Measurements from ENCODE around the gene PRSS33. TPM values are rescaled to one million over a fixed set of nuclear protein-coding genes. Genes with fewer than 3 reads are reported as not detected.
A peak's percentile ranks its signal among the peaks of the same experiment; 100 is the strongest.

The PRSS33 gene
- total RNA-seq, 2 donors from 2014 or later, result not detected

DNA sequence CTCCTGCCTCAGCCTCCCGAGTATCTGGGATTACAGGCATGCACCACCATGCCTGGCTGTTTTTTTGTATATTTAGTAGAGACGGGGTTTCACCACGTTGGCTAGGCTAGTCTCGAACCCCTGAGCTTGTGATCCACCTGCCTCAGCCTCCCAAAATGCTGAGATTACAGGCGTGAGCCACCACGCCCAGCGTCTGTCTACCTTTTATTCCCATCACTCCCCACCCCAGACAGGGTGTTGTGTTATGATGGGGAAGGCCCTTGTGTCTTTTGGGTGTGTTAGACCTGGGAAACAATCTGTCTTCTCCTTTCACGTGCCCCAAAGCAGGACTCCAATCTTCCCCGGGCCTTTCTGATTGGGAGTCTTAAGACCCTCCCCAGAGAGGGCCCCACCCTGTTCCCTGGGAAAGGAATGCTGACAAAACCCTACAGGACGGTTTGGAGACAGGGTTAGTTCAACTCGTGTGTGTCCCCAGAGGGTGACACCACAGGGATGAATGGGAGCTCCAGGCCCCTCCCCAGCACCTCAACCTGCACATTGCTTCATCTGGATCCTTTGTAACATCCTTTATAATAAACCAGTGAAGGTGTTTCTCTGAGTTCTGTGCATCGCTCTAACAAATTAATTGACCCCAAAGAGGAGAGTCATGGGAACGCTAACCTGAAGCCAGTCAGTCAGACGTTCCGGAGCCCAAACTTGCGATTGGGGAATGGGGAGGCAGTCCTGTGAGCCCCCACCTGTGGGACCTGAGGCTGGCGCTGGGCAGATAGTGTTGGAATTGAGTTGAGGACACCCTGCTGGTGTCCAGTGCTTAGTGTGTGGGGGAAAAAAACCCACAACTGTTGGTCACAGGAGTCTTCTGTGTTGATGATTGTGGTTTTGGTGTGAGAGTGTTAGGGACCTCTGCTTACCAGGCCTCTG lies 7.1 kb downstream of the PRSS33 start:
- DNase-seq (peak; percentile 17), ATAC-seq (no peak)
- intact Hi-C loops (cut with DNase I), result no loop called here

DNA sequence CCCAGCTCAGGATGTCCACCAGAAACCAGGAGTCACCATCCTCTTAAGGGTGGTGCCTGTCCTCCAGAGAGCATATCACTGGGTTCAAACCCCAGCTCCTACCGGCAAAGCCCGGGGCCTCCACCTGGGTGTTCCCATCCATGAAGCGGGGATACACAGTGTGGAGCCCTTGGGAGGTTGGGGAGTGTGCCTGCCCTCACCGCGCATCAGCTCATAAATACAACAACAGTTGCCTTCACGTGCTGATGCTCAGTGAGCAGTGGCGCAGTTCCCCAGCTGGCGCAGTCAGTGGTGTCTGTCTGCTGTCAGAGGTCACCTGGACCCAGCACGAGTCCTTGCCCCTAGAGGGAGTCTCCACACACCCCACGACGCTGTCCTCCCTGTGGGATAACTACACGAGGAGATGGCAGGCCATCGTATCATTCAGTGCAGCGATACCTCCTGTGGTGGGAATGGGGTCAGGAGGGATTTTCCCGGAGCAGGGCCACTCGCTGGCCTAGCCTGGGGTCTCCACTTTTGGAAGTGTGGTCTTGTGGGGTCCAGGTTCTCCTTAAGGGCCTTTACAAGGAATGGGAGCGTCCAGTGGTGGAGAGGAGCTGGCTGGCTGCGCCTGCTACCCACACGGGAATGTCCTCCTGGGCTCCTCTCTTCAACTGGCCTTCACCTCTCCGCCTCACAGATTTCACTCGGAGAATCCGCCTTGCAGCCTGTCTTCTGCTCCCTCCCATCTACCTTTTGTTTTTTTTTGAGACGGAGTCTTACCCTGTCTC lies 8.0 kb downstream of the PRSS33 start:
- DNase-seq, result peak; percentile 22
- intact Hi-C loops (cut with DNase I), result no loop called here
- no peak for ATAC-seq

- ATAC-seq, result no peak
- intact Hi-C loops (cut with DNase I), result no loop called here
- peak; percentile 16 for DNase-seq
Observed at GRCh38 chr16:2778630-2778958, 8.8 kb downstream of the PRSS33 start.

GRCh38 chr16:2777903-2778629 lies 9.3 kb downstream of the PRSS33 start:
- ATAC-seq, result peak; percentile 34 to 35

GRCh38 chr16:2777231-2777902 lies 10.0 kb downstream of the PRSS33 start, which contains the start of gene ELOB:
TSS of gene ELOB (minus strand) at chr16:2777280. CDS start at chr16:2777239, 41 bp downstream.
- peak; percentile 89 for DNase-seq
- intact Hi-C loops (cut with DNase I), result no loop called here
- peak; percentile 94 to 97 for ATAC-seq

More at GRCh38 chr16:2777903-2778629, 9.3 kb downstream of the PRSS33 start:
- intact Hi-C loops (cut with DNase I), result no loop called here
- DNase-seq, result peak; percentile 38

DNA sequence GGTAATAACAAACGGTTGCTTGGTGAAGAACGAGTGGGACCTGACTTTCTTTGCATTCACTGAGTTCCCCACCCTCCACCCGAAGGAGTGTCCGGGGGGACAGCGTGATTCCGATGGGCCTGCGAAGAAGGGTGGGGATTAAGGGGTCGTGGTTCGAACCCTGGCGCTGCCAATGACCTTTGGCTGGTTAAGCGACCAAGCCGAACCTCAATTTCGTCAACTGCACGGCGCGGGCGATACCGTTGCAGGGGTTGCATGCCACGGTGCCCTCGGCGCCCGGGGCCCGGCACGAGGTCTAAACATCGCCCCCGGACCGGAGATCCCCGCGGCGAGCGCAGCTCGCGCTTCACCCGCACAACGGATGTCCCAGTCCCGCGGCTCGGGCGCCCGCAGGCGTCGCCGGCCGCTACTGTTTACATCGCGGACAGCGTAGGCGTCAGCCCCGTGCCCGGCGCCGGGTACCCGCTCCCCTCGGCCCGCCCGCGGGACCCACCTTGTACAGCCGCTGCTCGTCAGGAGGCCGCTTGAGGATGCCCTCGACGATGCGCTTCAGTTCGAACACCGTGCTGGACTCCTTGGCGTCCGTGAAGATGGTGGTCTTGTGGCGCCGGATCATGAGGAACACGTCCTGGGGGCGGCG lies 10.7 kb downstream of the PRSS33 start:
- intact Hi-C loops (cut with DNase I), result no loop called here
- DNase-seq (peak; percentile 38), ATAC-seq (peak in 1 of 2 donors; percentile 1)

DNA sequence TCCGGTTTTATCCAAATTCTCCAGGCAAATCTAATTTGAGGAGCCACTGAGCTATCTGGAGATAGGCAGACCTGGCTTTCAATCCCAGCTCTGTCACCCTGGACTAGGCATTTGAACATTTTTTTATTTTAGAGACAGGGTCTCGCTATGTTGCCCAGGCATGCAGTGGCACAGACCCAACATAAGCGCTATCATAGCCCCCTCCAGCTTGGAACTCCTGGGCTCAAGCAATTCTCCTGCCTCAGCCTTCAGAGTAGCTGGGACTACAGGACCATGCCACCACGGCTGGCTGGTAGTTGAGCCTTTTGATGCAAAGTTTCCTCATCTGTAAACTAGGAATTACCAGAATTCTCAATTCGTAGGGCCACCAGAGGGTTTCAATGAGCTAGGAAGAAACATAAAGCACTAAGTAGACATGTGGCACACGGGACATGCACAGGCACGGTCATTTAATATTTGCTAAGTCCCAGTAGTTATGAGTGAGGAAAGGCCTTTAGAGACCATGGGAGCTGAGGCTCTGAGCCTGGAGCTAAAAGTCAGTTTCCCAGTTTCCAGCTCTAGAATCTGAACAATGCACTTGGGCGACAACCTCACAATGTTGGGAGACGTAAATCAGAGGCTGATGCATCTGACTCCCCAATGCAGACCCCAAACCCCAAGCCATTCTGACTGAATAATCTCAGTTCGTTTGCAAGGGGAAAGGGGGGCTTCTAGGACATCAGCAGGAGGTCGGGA lies 11.4 kb downstream of the PRSS33 start:
- DNase-seq, result peak; percentile 2
- no peak for ATAC-seq
- intact Hi-C loops (cut with DNase I), result no loop called here

DNA sequence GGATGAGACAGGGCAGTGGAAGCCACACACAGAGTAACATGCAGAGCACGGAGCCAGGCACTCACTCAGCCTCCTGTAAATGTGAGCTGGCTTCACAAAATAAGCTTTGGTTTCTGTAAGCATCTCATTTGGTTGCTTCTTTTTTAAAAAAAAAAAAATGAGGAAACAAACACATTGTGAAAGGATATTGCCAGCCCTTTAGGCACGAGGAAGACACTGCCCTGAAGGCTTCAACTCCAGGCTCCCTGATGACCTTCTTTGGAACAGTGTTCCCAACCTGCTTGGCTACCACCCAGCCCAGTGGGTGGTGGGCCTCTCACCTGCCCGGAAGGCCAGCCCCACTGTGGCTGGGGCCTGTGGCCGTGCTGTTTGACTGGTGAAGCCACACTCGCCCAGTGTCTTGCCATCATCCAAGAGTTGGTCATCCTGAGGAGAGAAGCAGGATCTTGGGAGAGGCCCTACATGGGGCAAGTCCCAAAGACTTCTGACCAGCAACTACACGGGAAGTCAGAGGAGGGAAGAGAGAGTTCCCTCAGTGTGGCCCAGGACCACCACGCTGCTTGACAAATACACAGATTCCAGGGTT lies 12.1 kb downstream of the PRSS33 start:
- ATAC-seq, result no peak
- peak; percentile 16 for DNase-seq
- intact Hi-C loops (cut with DNase I), result no loop called here

- peak; percentile 20 for DNase-seq
- intact Hi-C loops (cut with DNase I), result no loop called here
- no peak for ATAC-seq
Observed at GRCh38 chr16:2774161-2774891, 13.0 kb downstream of the PRSS33 start.

- ATAC-seq, result no peak
- intact Hi-C loops (cut with DNase I), result no loop called here
- peak; percentile 13 for DNase-seq
Observed at GRCh38 chr16:2773188-2773968, 14.0 kb downstream of the PRSS33 start.

- intact Hi-C loops (cut with DNase I), result no loop called here
- ATAC-seq (no peak), DNase-seq (peak; percentile 19)
Observed at GRCh38 chr16:2771496-2772402, 15.6 kb downstream of the PRSS33 start.

GRCh38 chr16:2770057-2770951 lies 17.1 kb downstream of the PRSS33 start:
- DNase-seq, result peak; percentile 32
- ATAC-seq, result no peak
- intact Hi-C loops (cut with DNase I), result no loop called here

- ATAC-seq (peak; percentile 18 to 47), DNase-seq (peak; percentile 27)
- intact Hi-C loops (cut with DNase I), result no loop called here
Observed at GRCh38 chr16:2769675-2770056, 17.7 kb downstream of the PRSS33 start.

GRCh38 chr16:2769100-2769529 lies 18.2 kb downstream of the PRSS33 start:
- intact Hi-C loops (cut with DNase I), result no loop called here
- DNase-seq (peak; percentile 20), ATAC-seq (no peak)
